ENCODE measurements around the gene TNFRSF4. TPM values are rescaled to one million over a fixed set of nuclear protein-coding genes. Genes with fewer than 3 reads are reported as not detected.

TNFRSF4 gene
- total RNA-seq, 4 donors from 2014 or later = 2.4 to 10.7 (median 5.9) TPM

DNA sequence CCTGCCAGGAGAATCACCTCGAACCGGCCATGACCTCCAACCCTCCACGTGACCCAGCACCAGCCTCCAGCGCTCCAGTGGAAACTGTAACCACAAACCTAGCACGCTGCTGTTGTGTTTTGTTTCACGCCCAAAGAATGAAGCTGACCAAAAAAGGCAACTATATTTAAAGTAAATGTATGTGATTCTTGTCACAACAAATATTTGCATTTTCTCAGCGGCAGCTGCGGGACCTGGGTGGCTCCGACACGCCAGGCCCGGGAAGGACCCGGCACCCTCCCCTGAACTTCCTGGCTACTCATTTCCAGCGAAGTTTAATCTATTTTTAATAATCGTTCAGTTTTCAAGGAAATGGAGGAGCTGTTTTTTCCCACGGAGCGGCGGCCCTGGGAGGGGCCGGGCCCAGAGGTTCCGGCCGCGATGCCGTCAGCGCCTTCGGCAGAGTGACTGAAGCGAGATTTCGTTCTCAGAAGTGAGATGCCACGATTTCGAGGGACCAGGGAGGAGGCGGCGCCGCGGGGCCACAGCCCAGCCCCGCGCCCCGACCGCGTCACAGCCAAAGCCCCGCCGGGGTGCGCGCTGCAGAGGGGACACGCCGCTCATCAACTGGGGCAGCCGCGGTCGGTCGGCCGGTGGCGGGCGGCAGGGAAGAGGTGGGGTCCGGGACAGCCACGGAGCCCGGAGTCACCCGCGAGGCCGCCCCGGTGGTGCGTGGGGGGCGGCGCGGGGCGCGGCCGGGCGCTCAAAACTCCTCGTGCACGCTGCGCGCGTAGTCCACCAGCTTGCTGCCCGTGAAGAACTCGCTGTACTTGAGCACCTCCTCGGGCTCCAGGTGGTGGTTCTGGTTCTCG is 3.0 kb upstream of the TNFRSF4 start:
- TF ChIP-seq, protein P1, sequence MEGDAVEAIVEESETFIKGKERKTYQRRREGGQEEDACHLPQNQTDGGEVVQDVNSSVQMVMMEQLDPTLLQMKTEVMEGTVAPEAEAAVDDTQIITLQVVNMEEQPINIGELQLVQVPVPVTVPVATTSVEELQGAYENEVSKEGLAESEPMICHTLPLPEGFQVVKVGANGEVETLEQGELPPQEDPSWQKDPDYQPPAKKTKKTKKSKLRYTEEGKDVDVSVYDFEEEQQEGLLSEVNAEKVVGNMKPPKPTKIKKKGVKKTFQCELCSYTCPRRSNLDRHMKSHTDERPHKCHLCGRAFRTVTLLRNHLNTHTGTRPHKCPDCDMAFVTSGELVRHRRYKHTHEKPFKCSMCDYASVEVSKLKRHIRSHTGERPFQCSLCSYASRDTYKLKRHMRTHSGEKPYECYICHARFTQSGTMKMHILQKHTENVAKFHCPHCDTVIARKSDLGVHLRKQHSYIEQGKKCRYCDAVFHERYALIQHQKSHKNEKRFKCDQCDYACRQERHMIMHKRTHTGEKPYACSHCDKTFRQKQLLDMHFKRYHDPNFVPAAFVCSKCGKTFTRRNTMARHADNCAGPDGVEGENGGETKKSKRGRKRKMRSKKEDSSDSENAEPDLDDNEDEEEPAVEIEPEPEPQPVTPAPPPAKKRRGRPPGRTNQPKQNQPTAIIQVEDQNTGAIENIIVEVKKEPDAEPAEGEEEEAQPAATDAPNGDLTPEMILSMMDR (IDR thresholded peaks at IDR 0.05) = no peak
- ATAC-seq (ENCODE audit: low FRiP score) (no peak), DNase-seq (ENCODE audit: low spot score) (no peak)

DNA sequence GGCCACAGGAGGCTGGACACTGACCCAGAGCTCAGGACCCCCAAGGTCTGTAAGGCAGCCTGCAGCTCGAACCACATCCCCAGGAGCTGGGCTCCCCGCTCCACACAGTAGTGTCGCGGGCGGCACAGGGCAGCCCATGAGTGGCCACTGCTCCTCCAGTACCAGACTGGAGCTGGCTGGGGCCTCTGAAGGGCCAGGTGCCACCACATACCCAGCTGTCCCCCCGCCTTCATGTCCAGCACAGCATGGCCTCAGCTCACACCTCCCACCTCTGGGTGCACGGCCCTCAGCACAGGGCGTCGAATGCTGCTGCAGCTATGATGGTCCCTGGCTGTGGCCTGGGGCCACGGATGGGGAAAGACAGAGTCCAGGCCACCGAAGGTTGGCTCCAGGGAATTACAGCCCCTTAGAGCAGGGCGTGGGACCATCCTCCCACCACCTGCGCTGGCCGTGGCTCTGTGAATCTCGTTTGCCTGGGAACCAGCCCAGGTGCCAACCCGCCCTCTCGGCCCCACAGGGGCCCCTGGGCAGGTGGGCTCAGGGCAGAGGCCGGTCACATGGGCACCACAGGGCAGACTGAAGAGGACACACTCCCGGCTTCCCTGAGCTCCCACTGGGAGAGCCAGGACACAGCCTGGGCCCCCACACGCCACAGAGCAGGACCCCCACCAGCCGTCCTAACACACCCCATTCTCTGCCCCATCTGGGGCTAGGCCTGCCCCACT is 2.1 kb upstream of the TNFRSF4 start:
- DNase-seq (ENCODE audit: low spot score) (no peak), ATAC-seq (ENCODE audit: low FRiP score) (no peak)
- TF ChIP-seq, protein P1 (IDR thresholded peaks at IDR 0.05) = no peak

DNA sequence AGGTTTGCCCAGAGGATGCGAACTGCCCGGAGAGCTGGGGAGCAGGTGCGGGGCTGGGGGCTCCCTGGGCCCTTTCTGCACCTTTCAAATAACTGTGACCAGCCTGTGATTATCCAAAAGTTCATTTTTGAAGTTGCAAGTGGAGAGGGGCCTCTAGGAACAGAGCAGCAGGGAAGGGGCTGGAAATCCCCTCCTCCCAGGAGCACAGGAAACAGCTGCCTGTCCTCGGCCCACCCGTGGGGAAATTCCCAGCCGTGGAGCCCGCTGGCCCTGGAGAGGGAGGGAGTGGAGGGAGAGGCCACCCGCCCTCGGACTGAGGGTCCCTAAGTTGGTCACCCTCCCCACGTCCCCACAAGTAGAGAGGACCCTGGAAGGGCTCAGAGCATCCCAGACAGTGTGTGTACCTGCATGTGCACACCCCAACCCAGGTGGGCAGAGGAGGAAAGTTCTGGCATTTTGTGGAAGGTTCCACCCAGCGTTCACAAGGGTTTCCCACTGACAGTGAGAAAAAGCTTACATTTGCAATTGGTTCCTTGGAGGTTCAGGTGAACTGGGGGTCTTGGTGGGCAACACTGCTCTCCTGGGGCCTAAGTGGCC is 1.2 kb upstream of the TNFRSF4 start:
- ATAC-seq (ENCODE audit: low FRiP score) (no peak), DNase-seq (ENCODE audit: low spot score) (no peak)
- TF ChIP-seq, protein P1 (IDR thresholded peaks at IDR 0.05) = no peak

DNA sequence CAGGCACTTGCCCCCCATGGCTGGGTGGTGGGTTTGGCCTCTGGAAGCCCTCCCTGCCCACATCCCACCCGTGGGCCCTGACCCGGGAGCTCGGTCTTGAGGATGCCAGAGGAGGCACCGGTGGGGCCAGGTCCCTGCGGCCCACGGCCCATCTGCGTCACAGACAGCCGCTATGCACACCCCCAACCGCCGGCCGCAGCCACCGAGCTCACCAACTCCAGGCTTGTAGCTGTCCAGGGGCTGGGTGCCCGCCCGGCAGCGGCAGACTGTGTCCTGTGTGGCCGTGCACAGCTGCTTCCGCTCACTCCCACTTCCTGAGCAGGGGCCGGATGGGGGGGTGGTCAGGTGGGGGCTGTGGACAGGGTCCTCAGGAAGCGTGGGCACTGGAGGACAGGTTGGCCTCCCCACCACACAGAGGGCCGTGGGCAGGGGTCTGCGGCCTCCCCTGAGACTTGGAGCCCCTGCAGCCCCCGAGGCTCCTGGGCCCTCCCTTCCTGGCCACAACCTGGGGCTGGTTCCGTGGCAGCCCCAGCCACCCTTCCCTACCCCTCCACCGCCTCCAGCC is 1.1 kb downstream of the TNFRSF4 start:
- TF ChIP-seq, protein P1 (IDR thresholded peaks at IDR 0.05) = no peak
- DNase-seq (ENCODE audit: low spot score) (no peak), ATAC-seq (ENCODE audit: low FRiP score) (no peak)

DNA sequence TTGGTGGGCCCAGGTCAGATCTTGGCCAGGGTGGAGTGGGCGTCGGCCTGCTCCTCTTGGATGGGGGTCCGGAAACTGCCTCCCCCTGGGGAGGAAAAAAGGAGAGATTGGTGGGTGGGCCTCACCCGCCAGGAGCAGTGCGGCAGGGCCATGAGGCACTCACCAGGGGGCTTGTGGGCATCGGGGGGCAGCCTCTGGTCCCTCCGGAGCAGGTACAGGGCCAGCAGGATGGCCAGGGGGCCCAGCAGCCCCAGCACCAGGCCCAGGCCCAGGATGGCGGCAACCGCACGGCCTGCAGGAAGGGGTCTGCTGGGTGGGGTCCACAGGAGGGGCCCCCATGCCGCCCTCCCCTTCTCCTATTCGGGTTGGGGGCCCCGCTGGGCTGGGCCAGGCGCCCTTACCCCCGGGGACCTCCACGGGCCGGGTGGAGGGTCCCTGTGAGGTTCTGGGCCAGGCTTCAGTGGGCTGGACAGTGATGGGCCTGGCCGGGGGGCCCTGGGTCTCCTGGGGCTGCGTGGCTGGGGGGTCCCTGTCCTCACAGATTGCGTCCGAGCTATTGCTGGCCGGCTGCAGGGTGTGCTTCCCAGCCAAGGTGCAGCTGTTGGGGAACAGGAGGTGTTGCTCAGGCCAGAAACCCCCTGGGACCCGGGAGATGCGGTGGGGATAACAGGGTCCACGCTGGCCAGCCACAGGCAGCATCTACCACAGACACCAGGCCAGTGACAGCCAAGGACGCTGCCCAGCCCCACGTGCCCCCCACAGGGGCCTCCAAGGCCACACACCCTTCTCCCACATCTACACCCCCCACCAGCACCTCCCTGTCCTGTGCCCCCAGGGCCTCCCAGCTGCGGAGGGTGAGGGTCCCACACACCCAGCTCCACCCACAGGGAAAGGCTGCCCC is 2.2 kb downstream of the TNFRSF4 start:
- ATAC-seq (ENCODE audit: low FRiP score) = no peak
- TF ChIP-seq, protein P1 (IDR thresholded peaks at IDR 0.05) = no peak

More for the DNA sequence above, 2.2 kb downstream of the TNFRSF4 start:
- DNase-seq (ENCODE audit: low spot score) = no peak

All from omental fat pad (tissue), 4 donors.